Anterior cingulate cortex (tissue), 58 donors: Measurements from ENCODE around the gene ESD.

ENCODE experiments used
- DNase-seq, 58 donors: peaks; one replicate each; lab custom pipeline; 2025; lab: John Stamatoyannopoulos, UW

The ESD gene

GRCh38 chr13:46748300-46748699, 48.7 kb downstream of the ESD start:
- DNase-seq: no peak

GRCh38 chr13:46747031-46747820, 49.7 kb downstream of the ESD start:
- no peak for DNase-seq

GRCh38 chr13:46745706-46746105, 51.3 kb downstream of the ESD start:
- no peak for DNase-seq

DNA sequence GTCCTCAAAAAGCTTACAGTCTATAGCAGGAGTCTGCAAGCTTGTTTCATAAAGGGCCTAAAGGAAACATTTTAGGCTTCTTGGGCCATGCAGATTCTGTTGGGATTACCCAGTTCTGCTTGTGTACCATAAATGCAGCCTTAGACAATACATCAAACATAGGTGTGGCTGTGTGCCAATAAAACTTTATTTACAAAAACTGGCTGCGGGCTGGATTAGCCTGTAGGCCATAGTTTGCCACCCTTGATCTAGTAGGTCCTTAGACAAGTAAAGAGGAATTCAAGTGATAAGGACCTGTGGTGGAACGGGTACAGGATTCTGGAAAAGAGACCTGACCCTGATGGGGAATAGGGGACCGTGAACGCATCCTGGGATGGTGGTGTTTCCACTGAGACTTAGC, 51.9 kb downstream of the ESD start:
- no peak for DNase-seq

DNA sequence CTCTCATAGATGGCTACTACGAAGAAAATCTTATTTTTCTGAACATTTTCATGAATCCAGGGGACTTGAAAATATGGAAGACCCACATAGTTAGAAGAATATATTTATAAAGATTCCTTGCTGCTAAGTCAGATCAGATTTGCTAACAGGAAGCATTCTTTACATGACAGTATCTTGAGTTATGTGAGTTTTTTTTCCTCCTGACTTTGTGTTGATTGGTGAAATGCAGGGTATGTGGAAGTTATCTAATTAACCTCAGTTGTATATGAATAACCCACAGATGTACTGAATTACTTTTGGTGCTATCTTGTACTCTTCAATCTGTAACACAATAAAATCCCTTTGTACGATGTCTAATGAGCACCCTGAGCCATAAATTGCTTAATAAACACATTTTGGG, 53.8 kb downstream of the ESD start:
- no peak for DNase-seq

GRCh38 chr13:46739447-46740098, 57.4 kb downstream of the ESD start:
- no peak for DNase-seq

- no peak for DNase-seq
Observed at GRCh38 chr13:46738766-46739165, 58.2 kb downstream of the ESD start.

DNA sequence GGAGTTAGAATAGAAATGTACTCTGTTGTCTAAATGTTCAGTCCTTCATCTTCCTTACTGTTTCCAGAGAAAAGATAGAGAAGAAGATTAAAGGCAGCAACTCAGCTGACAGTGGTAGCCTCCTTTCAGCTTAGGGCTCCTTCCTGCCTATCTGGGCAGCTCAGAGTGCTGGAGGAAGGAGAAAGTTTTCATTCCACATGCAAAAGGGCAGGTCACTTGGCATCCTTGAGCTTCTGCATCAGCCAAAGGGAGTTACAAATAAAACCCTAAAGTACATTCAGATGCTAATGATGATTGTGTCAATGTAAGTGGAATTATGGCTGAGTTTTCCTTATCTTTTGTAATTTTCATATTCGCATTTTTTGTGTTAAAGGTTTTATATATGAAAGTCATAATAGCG, 58.9 kb downstream of the ESD start:
- DNase-seq: no peak

GRCh38 chr13:46736541-46737310, 60.2 kb downstream of the ESD start:
- no peak for DNase-seq

GRCh38 chr13:46735425-46735824, 61.5 kb downstream of the ESD start:
- no peak for DNase-seq

GRCh38 chr13:46731535-46731934, 65.4 kb downstream of the ESD start:
- no peak for DNase-seq

- DNase-seq: no peak
Observed at GRCh38 chr13:46728777-46729176, 68.2 kb downstream of the ESD start.

GRCh38 chr13:46726347-46726746, 70.6 kb downstream of the ESD start:
- no peak for DNase-seq
